Mucosa of descending colon (tissue), 3 donors: ENCODE data around the gene SSR3. TPM values are rescaled to one million over a fixed set of nuclear protein-coding genes. Genes with fewer than 3 reads are reported as not detected.

Experiments
- ATAC-seq: fragments of 200-7000 bp; cut with Tn5 transposase; one replicate; pipeline ENCODE4 v1.9.1; 2020; ENCODE audit warnings: mild to moderate bottlenecking, moderate library complexity
- DNase-seq, 3 donors: peaks; one replicate each; pipeline ENCODE4 v3.0.0-alpha.2; 2020
- H3K36me3 ChIP-seq: fragments of 200-600 bp; one replicate; pipeline ENCODE4 v1.8.0; 2021; ENCODE audit warnings: low read depth, mild to moderate bottlenecking
- H3K4me1 ChIP-seq: fragments of 200-600 bp; one replicate; pipeline ENCODE4 v1.8.0; 2021; ENCODE audit warnings: low read depth, mild to moderate bottlenecking
- H3K4me3 ChIP-seq: fragments of 200-600 bp; one replicate; pipeline ENCODE4 v1.8.0; 2021; ENCODE audit warnings: mild to moderate bottlenecking
- H3K9me3 ChIP-seq: fragments of 200-600 bp; one replicate; pipeline ENCODE4 v1.8.0; 2021; ENCODE audit warnings: mild to moderate bottlenecking
- intact Hi-C, 2 donors: fragments of 100-400 bp; cut with DNase I in 1 of 2; cut with micrococcal nuclease in 1 of 2; formaldehyde crosslinking; loops; one replicate each; pipeline versions ENCODE4 v1.11.0 to v1.11.1; 2022; cut with DNase I, micrococcal nuclease
- total RNA-seq, 3 donors: library from RNA; stranded (reverse); fragmentation: NEBNext Ultra II Directional in 2 of 3; extraction: Animal tissue kit (Norgen Biotek cat#: 25700) in 2 of 3; gene quantifications; one replicate each; pipeline versions ENCODE4 v1.2.1 to v1.2.4, GENCODE V29; 2021 to 2023
- TF ChIP-seq, protein P1 (sequence below): fragments of 200-600 bp; IDR thresholded peaks from one replicate; pipeline ENCODE4 v1.8.0; 2022; ENCODE audit warnings: antibody characterized with exemption, mild to moderate bottlenecking
- donor health status: DM: no; HTN: no; CAD: no; lungs with moderate emphysema.
- donor health status: DM: no; HTN: no; CAD: no.
- donor health status: DM: no; HTN: yes; CAD: no.

SSR3 gene
- total RNA-seq, 3 donors from 2014 or later, result 97.9 to 125 (median 123) TPM

DNA sequence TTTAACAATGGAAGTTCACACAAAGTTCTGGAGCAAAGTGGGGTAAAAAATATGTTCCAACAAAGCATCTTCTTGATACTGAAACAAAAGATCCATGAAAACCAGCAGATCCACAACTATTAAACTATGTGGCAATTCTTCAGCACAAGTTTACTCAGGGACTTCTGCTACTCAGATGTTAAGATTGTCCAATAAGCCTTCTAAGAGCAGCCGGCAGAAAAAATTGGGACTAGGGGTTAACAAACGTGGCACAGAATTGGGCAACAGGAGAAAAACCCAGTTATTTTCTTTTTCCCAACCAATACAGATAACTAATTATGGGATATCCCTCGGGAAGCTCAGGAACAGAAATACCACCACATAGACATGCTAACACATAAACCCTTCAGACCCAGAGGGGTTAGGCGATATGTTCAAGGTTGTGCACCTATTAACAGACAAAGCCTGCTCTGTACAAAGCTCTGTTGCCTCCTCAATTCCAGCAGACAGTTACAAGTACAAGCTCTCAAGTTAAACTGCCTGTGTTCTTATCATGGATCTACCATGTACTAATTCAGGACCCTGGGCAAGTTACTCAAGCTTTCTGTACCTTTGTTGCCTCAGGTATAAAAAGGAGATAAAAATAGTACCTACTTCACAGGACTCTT lies 6.8 kb downstream of the SSR3 start:
- no peak for ATAC-seq

DNA sequence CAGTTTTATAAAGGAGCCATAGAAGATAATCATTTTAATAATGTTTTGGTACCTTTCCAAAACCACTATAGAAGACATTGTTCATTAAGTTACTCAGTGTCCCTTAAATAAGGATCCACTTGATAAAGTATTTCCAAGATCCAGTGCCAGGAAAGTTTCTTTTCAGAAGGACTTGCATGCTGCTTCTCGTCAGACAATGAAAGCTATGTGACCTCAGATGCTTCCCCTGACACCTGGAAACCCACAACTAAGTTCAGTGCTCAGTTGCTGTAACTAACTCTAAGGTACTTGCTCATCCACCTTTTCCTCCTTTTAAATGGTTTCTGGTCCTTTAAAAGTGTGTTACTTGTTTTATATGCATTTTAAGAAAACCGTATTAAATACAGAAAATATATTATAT lies 7.3 kb downstream of the SSR3 start:
- TF ChIP-seq, protein P1, sequence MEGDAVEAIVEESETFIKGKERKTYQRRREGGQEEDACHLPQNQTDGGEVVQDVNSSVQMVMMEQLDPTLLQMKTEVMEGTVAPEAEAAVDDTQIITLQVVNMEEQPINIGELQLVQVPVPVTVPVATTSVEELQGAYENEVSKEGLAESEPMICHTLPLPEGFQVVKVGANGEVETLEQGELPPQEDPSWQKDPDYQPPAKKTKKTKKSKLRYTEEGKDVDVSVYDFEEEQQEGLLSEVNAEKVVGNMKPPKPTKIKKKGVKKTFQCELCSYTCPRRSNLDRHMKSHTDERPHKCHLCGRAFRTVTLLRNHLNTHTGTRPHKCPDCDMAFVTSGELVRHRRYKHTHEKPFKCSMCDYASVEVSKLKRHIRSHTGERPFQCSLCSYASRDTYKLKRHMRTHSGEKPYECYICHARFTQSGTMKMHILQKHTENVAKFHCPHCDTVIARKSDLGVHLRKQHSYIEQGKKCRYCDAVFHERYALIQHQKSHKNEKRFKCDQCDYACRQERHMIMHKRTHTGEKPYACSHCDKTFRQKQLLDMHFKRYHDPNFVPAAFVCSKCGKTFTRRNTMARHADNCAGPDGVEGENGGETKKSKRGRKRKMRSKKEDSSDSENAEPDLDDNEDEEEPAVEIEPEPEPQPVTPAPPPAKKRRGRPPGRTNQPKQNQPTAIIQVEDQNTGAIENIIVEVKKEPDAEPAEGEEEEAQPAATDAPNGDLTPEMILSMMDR, result no peak
- no peak for ATAC-seq
- Histone ChIP-seq H3K36me3 (no peaks in the 10 kb centered on the region), H3K4me3 (no peak overlapping the region), H3K4me1 (no peaks in the 10 kb centered on the region), H3K9me3 (no peaks in the 10 kb centered on the region)
- DNase-seq, result no peak
- intact Hi-C loops, result no loop called here

More for the DNA sequence above, 6.8 kb downstream of the SSR3 start:
- no peak overlapping the region for H3K4me3 ChIP-seq
- TF ChIP-seq, protein P1, result no peak
- no peaks in the 10 kb centered on the region for H3K9me3 ChIP-seq
- intact Hi-C loops, result no loop called here
- H3K4me1 ChIP-seq, result peaks cover under 1% of the 10 kb centered on the region
- H3K36me3 ChIP-seq, result no peaks in the 10 kb centered on the region
- no peak for DNase-seq

DNA sequence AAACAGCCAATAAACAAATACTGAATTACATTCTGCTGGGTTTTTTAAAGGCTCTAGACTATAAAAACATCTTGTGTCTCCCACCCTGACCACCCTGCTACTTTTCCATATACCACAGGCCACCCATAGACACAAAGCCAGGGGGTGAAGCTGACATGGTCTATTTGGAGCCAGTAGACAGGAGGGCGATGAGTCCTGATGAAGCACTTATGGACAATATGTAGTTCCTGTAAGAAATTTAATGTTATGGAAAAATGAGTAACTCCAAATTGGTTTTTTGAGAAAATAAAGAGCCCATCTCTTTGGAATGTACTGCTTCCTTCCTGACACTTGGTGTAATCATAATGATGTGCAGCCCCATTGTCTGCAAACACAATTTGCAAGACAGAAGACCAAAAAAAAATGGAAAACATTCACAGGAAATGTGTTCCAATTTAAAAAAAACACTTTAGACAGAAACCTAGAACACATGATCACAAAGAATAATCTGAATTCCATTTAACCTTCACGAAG lies 11.8 kb downstream of the SSR3 start:
- intact Hi-C loops, result no loop called here
- H3K9me3 ChIP-seq, result no peaks in the 10 kb centered on the region
- H3K4me3 ChIP-seq, result no peak overlapping the region
- no peaks in the 10 kb centered on the region for H3K36me3 ChIP-seq
- TF ChIP-seq, protein P1, result no peak
- DNase-seq (no peak), ATAC-seq (no peak)
- H3K4me1 ChIP-seq, result no peaks in the 10 kb centered on the region

DNA sequence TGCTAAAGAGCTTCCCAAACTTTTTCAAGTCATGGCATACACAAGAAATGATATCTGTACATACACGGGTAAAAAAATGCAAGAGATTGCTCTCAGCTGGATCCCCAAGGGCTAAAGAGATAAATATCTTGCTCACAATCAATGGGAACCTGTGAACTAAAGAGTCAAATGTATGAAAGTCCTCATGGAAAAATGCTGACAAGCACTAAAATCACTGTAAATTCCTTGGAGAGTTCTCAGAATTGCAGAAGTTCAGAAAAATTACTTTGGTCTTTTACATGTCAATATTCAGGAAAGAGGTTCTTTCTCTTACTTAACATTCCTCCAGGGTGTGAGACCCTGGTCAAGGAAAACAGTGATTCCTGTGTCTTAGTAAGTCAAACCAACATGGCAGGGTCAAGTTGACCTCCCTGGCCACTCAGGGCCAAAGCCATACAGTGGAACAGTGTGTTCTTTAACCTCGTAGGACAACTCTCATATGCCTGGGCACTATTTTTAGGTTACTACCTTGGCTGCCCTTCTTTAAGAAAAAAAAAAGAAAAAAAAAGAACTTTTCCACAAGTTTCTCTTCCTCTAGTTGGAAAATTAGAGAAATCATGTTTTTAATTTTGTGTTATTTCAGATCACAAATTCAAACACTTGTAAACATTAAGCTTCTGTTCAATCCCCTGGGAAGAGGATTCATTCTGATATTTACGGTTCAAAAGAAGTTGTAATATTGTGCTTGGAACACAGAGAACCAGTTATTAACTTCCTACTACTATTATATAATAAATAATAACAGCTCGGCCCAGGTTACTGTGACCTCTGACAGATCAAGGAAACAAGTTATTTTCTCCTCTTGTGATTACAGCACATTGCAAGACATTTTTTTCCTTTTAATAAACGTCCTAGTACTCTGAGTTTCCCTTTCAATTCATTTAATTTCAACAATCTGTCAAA lies 12.5 kb downstream of the SSR3 start:
- H3K4me3 ChIP-seq, result no peak overlapping the region
- DNase-seq (no peak), ATAC-seq (no peak)
- H3K9me3 ChIP-seq, result no peaks in the 10 kb centered on the region
- intact Hi-C loops, result no loop called here
- TF ChIP-seq, protein P1, result no peak
- no peaks in the 10 kb centered on the region for H3K4me1 ChIP-seq
- H3K36me3 ChIP-seq, result no peaks in the 10 kb centered on the region

DNA sequence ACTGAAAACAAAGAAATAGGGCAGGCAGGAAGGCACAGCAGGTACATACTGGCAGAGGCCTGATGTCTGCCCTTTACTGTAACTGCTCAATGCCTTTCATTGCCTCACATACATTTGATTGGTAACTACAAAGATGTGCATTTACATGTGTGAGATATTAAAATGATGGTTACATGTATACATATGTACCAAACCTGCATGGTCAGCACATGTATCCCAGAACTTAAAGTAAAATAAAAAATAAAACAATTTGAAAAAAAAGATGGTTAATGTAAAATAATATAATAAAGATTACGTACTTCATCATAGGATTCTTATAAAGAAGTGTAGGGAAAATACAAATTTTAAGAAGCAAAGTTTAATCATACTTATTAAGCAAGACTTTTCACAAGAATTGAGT lies 15.1 kb downstream of the SSR3 start:
- Histone ChIP-seq H3K9me3 (no peaks in the 10 kb centered on the region), H3K36me3 (no peaks in the 10 kb centered on the region), H3K4me1 (no peaks in the 10 kb centered on the region), H3K4me3 (no peak overlapping the region)
- intact Hi-C loops, result no loop called here
- ATAC-seq (no peak), DNase-seq (no peak)
- TF ChIP-seq, protein P1, result no peak
